Glutamatergic neuron (in vitro differentiated cells): Measurements from ENCODE around the gene THAP2. TPM values are rescaled to one million over a fixed set of nuclear protein-coding genes. Genes with fewer than 3 reads are reported as not detected.
"Not testable (repeated sequence)": the region's sequence is repeated elsewhere in the genome, so short reads cannot be mapped to it uniquely, and the experiment has no call there.

Experiments used
- DNase-seq: peaks from one replicate; pipeline ENCODE4 v3.0.0; 2022
- H3K27ac Mint-ChIP-seq: one replicate; pipeline ENCODE4 v1.8.0; 2020; ENCODE audit warnings: mild to moderate bottlenecking, mixed read lengths, inconsistent platforms; ENCODE audit not compliant: unreplicated experiment
- H3K27me3 Mint-ChIP-seq: one replicate; pipeline ENCODE4 v1.8.0; 2020; ENCODE audit warnings: mild to moderate bottlenecking, moderate library complexity, mixed read lengths, inconsistent platforms; ENCODE audit not compliant: unreplicated experiment
- H3K36me3 Mint-ChIP-seq: one replicate; pipeline ENCODE4 v1.8.0; 2020; ENCODE audit warnings: mild to moderate bottlenecking, mixed read lengths, inconsistent platforms; ENCODE audit not compliant: unreplicated experiment
- H3K4me1 Mint-ChIP-seq: one replicate; pipeline ENCODE4 v1.8.0; 2020; ENCODE audit warnings: mild to moderate bottlenecking, low read depth, mixed read lengths, inconsistent platforms; ENCODE audit not compliant: unreplicated experiment
- H3K4me3 Mint-ChIP-seq: one replicate; pipeline ENCODE4 v1.8.0; 2020; ENCODE audit warnings: mild to moderate bottlenecking, mixed read lengths, inconsistent platforms; ENCODE audit not compliant: unreplicated experiment
- H3K9me3 Mint-ChIP-seq: one replicate; pipeline ENCODE4 v1.8.0; 2020; ENCODE audit warnings: mild to moderate bottlenecking, moderate library complexity, mixed read lengths, inconsistent platforms; ENCODE audit not compliant: unreplicated experiment
- total RNA-seq: library from RNA; stranded (reverse); fragmentation: NEBNext Ultra II Directional; extraction: Animal tissue kit (Norgen Biotek cat#: 25700); gene quantifications from one replicate; pipeline ENCODE4 v1.2.1, GENCODE V29; 2021; ENCODE audit not compliant: unreplicated experiment
- TF ChIP-seq, protein P1 (sequence below): fragments of 200-600 bp; sonication (generic); IDR thresholded peaks from one replicate; pipeline ENCODE4 v1.5.0; 2021; ENCODE audit not compliant: partially characterized antibody, unreplicated experiment

Gene THAP2
- total RNA-seq, 1 donor from 2014 or later, result 7.9 TPM

DNA sequence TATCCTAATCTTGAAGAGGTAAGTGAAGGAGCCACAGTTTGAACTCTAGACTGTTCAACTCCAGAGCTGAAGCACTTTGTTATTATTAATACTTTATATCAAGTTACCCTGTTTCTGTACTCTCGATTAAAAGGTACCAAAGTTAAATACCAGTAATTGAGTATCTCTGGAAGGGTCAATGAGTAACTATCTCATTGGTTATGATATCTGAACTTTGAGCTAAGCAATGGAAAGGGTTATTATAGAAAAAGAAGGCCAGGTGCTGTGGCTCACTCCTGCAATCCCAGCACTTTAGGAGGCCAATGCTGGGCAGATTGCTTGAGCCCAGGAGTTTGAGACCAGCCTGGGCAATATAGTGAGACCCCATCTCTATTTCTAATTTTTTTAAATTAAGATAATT lies 31.7 kb downstream of the THAP2 start:
- H3K27ac Mint-ChIP-seq, result no peak overlapping the region
- TF ChIP-seq, protein P1, sequence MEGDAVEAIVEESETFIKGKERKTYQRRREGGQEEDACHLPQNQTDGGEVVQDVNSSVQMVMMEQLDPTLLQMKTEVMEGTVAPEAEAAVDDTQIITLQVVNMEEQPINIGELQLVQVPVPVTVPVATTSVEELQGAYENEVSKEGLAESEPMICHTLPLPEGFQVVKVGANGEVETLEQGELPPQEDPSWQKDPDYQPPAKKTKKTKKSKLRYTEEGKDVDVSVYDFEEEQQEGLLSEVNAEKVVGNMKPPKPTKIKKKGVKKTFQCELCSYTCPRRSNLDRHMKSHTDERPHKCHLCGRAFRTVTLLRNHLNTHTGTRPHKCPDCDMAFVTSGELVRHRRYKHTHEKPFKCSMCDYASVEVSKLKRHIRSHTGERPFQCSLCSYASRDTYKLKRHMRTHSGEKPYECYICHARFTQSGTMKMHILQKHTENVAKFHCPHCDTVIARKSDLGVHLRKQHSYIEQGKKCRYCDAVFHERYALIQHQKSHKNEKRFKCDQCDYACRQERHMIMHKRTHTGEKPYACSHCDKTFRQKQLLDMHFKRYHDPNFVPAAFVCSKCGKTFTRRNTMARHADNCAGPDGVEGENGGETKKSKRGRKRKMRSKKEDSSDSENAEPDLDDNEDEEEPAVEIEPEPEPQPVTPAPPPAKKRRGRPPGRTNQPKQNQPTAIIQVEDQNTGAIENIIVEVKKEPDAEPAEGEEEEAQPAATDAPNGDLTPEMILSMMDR, result no peak
- no peaks in the 10 kb centered on the region for H3K36me3 Mint-ChIP-seq
- DNase-seq, result no peak
- no peaks in the 10 kb centered on the region for H3K9me3 Mint-ChIP-seq
- no peaks in the 10 kb centered on the region for H3K27me3 Mint-ChIP-seq
- H3K4me3 Mint-ChIP-seq, result no peak overlapping the region
- H3K4me1 Mint-ChIP-seq, result peaks cover 2% of the 10 kb centered on the region

DNA sequence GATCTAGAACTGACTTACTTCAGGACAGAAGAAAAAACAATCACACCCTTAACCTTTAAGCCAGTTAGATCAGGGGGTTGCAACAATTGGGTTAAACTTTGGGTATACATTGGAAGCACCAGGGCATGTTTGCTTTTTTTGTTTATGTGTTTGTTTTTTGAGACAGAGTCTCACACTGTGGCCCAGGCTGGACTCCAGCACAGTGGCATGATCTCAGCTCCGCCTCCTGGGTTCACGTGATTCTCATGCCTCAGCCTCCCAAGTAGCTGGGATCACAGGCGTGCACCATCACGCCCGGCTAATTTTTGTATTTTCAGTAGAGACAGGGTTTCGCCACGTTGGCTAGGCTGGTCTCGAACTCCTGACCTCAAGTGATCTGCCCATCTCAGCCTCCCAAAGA lies 38.1 kb downstream of the THAP2 start:
- H3K4me1 Mint-ChIP-seq, H3K4me3 Mint-ChIP-seq, H3K27me3 Mint-ChIP-seq, H3K27ac Mint-ChIP-seq, DNase-seq, H3K9me3 Mint-ChIP-seq, H3K36me3 Mint-ChIP-seq: not testable (repeated sequence)

DNA sequence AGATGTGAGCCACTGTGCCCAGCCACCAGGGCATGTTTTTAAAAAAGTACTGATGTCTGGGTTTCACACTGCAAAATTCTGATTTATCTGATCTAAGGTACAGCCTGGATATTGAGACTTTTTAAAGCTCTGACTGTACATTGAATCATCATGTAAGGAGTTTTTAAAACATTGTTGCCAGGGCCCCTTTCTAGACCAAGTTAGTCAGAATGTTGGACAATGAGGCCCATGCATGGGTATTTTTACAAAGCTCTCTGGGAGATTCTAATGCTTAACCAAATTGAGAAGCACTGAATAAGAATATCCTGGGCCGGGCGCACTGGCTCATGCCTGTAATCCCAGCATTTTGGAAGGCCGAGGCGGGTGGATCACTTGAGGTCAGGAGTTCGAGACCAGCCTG lies 38.5 kb downstream of the THAP2 start:
- TF ChIP-seq, protein P1, result no peak
- Mint-ChIP-seq H3K36me3 (no peaks in the 10 kb centered on the region), H3K27ac (no peak overlapping the region), H3K4me3 (no peak overlapping the region), H3K27me3 (no peaks in the 10 kb centered on the region), H3K9me3 (no peaks in the 10 kb centered on the region), H3K4me1 (no peaks in the 10 kb centered on the region)
- no peak for DNase-seq

DNA sequence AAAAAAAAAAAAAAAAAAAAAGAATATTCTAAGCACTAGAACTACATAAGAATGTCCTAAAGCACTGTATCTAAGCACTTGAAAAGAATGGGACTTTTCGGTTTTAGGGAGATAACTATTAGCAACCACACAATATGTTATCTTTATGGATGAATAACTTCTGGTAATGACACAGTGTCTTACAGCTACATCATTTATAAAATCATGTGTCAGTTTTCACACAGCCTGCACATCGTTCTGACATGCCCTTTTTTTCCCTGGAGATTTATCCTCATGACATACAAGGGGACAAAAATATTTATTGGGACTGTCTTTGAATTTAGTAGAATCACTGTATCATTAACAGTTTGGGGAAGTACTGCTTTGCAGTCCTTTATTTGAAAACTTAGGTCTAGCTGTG lies 39.1 kb downstream of the THAP2 start:
- Mint-ChIP-seq H3K27me3 (no peaks in the 10 kb centered on the region), H3K4me3 (no peak overlapping the region), H3K36me3 (no peaks in the 10 kb centered on the region), H3K9me3 (no peaks in the 10 kb centered on the region), H3K4me1 (no peaks in the 10 kb centered on the region), H3K27ac (no peak overlapping the region)
- TF ChIP-seq, protein P1, result no peak
- no peak for DNase-seq

DNA sequence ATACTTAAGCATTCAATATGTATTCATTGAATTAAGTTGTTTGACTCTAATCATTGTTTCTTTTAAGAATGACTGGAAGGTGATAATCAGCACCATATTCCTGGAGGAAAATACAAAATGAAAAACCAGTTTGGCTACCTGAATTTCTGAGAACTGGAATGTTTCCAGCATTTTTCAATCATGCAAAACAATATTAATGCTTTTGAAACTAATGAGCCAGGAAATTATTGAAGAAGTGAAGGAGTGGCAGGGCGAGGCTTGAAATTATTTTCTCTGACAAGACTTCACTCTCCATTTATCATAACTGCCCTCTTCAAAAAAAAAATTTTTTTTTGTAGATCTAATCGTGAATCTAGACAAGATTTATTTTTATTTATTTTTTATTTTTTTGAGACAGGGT lies 40.8 kb downstream of the THAP2 start:
- DNase-seq, result no peak
- no peaks in the 10 kb centered on the region for H3K36me3 Mint-ChIP-seq
- no peaks in the 10 kb centered on the region for H3K27me3 Mint-ChIP-seq
- H3K9me3 Mint-ChIP-seq, result peaks cover 2% of the 10 kb centered on the region
- H3K27ac Mint-ChIP-seq, result no peak overlapping the region
- no peak overlapping the region for H3K4me3 Mint-ChIP-seq
- H3K4me1 Mint-ChIP-seq, result no peaks in the 10 kb centered on the region
- TF ChIP-seq, protein P1, result no peak

DNA sequence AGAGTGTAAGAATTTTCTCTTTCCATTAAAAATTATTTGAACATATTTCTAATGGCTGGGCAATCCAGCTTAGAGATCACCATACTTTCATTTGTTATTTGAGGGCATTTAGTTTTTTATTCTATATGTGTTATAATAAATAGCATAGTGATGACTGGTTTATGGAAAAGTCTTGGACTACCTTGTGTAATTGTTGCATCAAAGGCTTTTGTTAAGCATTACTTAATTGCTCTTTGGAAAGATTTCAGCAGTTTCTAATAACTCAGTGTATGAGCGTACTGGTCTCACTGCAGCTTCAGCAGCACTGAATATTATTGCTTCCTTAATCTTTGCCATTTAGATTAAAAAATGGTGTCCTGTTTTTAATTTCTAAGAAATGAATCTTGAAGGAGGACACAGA lies 44.6 kb downstream of the THAP2 start:
- no peak for DNase-seq
- H3K36me3 Mint-ChIP-seq, result peaks cover 18% of the 10 kb centered on the region
- H3K4me1 Mint-ChIP-seq, result no peaks in the 10 kb centered on the region
- no peaks in the 10 kb centered on the region for H3K27me3 Mint-ChIP-seq
- H3K4me3 Mint-ChIP-seq, result no peak overlapping the region
- no peak overlapping the region for H3K27ac Mint-ChIP-seq
- TF ChIP-seq, protein P1, result no peak
- peaks cover 4% of the 10 kb centered on the region for H3K9me3 Mint-ChIP-seq
